Esophagus (tissue), 2 donors: ENCODE measurements around the gene AQP10. TPM values are rescaled to one million over a fixed set of nuclear protein-coding genes. Genes with fewer than 3 reads are reported as not detected.
A peak's percentile ranks its signal among the peaks of the same experiment; 100 is the strongest.

Experiments used
- H3K27ac ChIP-seq, 2 donors: one replicate each; pipeline ENCODE4 v1.5.1; 2013; ENCODE audit warnings: low read depth in 2 of 2, mild to moderate bottlenecking in 2 of 2, inconsistent platforms in 1 of 2, low read length in 1 of 2, moderate library complexity in 1 of 2
- H3K27me3 ChIP-seq, 2 donors: one replicate each; pipeline ENCODE4 v1.6.1; 2013; ENCODE audit warnings: low read length in 2 of 2, control low read depth in 1 of 2, mild to moderate bottlenecking in 1 of 2; ENCODE audit not compliant: insufficient read depth in 2 of 2, control insufficient read depth in 1 of 2
- H3K36me3 ChIP-seq, 2 donors: one replicate each; pipeline ENCODE4 v1.6.1; 2013; ENCODE audit warnings: low read length in 1 of 2; ENCODE audit not compliant: control insufficient read depth in 2 of 2, insufficient read depth in 2 of 2
- H3K4me1 ChIP-seq, 2 donors: one replicate each; pipeline ENCODE4 v1.6.1; 2013; ENCODE audit warnings: low read length in 1 of 2; ENCODE audit not compliant: control insufficient read depth in 2 of 2, insufficient read depth in 2 of 2
- H3K4me3 ChIP-seq, 2 donors: one replicate each; pipeline ENCODE4 v1.5.1; 2013; ENCODE audit warnings: low read length in 2 of 2, mild to moderate bottlenecking in 2 of 2, low read depth in 1 of 2, moderate library complexity in 1 of 2
- H3K9me3 ChIP-seq, 2 donors: one replicate each; pipeline ENCODE4 v1.6.1; 2013; ENCODE audit warnings: mild to moderate bottlenecking in 2 of 2, low read depth in 1 of 2, low read length in 1 of 2, moderate library complexity in 1 of 2; ENCODE audit not compliant: control insufficient read depth in 2 of 2, insufficient read depth in 1 of 2
- WGBS, 2 donors: extraction: QIAGEN DNeasy Blood & Tissue Kit; methylation state at CpG; one replicate each; pipeline ENCODE4 v1.1.7; 2013; 5-methylcytosine and 5-hydroxymethylcytosine counted together
- polyA plus RNA-seq, 2 donors: library from polyadenylated mRNA; stranded (reverse); fragments of 200-250 nt; gene quantifications; one replicate each; pipeline ENCODE4 v1.2.3, GENCODE V29; 2013
- donor health status: healthy with polysubstance abuse.
- donor health status: Bipolar disorder and iron deficiency.

AQP10 gene
- polyA plus RNA-seq, 2 donors = 0.02 TPM; not detected in 1

DNA sequence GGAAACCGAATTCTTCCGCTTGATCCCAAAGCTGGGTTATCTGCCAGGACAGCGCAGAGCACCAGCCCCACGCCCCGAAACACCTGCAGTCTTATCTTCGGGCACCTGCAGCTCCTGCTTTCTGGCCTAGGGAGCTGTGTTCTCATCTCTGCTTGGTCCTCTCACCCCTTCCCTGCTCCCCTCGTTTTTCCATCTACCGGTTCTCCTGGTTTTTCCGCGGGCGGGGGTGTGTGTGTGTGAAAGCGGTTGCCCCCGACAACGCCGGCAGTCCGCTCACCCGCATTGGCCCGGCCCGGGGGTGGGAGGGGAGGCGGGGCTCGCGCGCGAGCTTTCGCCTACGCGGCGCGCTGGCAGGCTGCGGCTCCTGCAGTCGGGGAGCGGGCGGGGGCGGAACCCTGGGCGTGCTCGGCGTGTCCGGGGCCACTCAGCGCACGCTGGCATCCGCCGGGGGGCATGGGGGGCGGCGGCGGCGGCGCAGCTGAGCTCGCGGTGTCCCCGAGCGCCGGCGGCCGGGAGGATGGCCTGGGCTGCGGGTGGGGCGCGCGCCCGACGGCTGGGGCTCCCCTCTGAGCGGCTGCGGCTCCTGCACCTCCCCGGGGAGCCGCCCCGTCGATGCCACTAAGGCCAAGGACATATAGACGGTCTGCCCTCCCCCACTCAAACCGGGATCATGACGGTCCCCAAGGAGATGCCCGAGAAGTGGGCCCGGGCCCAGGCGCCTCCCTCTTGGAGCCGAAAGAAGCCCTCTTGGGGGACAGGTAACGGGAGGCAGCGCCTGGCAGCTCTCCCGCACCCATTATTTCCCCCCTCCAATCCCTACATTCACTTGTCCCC, 7.6 kb downstream of the AQP10 start:
- WGBS, 2 donors = 5 to 9% methylated on average over 35 to 76 of the region's 76 CpGs
- H3K27me3 ChIP-seq = no peaks in the 10 kb centered on the region
- H3K9me3 ChIP-seq = no peaks in the 10 kb centered on the region
- peaks cover 6% of the 10 kb centered on the region in 2 donors for H3K36me3 ChIP-seq
- peak overlapping the region; percentile 57 to 90 for H3K27ac ChIP-seq
- peaks cover 7 to 16% of the 10 kb centered on the region in 2 donors for H3K4me1 ChIP-seq
- H3K4me3 ChIP-seq = peak overlapping the region; percentile 46 to 48

DNA sequence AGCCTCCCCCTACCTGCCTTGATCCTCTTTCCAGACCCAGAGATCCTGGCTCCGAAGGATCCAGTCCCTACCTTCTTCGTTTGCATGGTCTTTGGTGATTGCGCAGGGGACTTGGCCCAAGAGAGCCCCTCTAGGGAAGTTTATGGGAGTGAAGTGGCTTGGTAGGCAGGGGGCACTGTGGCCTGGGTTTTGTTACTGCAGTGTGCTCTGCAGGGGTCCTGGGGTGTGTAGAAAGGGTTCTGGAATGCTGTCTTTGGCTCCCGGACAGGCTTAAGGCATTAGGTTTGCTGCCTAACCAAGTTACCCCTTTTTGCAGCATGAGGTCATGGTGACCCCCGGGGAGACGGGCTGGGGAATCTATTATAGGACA, 8.2 kb downstream of the AQP10 start:
- peak overlapping the region; percentile 57 to 77 for H3K27ac ChIP-seq
- no peaks in the 10 kb centered on the region for H3K27me3 ChIP-seq
- H3K9me3 ChIP-seq = no peaks in the 10 kb centered on the region
- H3K4me1 ChIP-seq = peaks cover 7 to 16% of the 10 kb centered on the region in 2 donors
- peaks cover 6 to 8% of the 10 kb centered on the region in 2 donors for H3K36me3 ChIP-seq
- H3K4me3 ChIP-seq = peak overlapping the region; percentile 1 to 48
- 65 to 71% methylated on average over 6 of the region's 6 CpGs for WGBS, 2 donors

DNA sequence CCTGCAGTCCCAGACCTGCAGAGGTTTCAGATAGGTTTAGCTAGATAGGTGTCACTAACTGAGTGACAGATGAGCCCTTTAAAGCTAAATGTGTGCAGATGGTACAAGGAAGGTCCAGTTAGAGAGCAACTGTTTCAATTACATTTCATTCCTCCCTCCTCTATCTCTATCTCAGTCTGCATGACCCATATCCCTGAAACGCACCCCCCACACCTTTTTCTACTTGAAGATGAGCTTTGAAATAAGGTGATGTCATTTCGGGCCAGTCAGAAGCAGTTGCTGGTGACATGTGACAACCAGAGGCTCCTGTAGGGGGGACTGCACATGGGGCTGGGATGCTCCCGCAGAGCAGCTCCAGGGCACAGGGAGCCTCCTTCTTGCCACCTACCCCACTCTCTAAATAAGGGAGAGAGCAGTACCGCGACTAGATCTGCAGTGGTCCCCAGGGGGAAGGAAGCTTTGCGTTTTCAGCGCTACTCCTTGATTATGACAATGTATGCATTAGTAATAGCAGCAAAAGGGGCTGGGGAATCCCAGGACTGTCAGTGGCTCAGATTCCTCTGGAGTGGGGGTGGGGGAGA, 8.7 kb downstream of the AQP10 start:
- Histone ChIP-seq H3K9me3 (no peaks in the 10 kb centered on the region), H3K36me3 (peaks cover 6 to 11% of the 10 kb centered on the region in 2 donors), H3K4me3 (no peak overlapping the region), H3K27ac (peak overlapping the region in 1 of 2 donors; percentile 1), H3K4me1 (peaks cover 7 to 16% of the 10 kb centered on the region in 2 donors), H3K27me3 (no peaks in the 10 kb centered on the region)
- 81 to 82% methylated on average over 7 of the region's 7 CpGs for WGBS, 2 donors

DNA sequence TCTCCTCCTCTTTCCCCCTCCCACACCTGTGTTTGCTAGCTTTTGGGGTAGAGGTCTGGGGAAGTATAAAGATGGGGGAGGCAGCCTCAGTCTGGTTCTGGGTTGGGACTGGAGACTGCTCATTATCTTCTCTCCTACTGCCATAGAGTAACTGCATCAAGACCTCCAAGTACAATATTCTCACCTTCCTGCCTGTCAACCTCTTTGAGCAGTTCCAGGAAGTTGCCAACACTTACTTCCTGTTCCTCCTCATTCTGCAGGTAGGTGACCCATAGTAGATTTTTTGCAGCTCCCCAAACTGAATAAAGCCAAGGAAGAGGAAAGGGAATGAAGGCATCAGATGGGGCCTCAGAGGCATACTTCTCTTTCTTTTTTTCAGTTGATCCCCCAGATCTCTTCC, 9.8 kb downstream of the AQP10 start:
- Histone ChIP-seq H3K27me3 (no peaks in the 10 kb centered on the region), H3K4me1 (peaks cover 7 to 16% of the 10 kb centered on the region in 2 donors), H3K9me3 (no peaks in the 10 kb centered on the region), H3K36me3 (peaks cover 6 to 11% of the 10 kb centered on the region in 2 donors), H3K27ac (no peak overlapping the region), H3K4me3 (no peak overlapping the region)

DNA sequence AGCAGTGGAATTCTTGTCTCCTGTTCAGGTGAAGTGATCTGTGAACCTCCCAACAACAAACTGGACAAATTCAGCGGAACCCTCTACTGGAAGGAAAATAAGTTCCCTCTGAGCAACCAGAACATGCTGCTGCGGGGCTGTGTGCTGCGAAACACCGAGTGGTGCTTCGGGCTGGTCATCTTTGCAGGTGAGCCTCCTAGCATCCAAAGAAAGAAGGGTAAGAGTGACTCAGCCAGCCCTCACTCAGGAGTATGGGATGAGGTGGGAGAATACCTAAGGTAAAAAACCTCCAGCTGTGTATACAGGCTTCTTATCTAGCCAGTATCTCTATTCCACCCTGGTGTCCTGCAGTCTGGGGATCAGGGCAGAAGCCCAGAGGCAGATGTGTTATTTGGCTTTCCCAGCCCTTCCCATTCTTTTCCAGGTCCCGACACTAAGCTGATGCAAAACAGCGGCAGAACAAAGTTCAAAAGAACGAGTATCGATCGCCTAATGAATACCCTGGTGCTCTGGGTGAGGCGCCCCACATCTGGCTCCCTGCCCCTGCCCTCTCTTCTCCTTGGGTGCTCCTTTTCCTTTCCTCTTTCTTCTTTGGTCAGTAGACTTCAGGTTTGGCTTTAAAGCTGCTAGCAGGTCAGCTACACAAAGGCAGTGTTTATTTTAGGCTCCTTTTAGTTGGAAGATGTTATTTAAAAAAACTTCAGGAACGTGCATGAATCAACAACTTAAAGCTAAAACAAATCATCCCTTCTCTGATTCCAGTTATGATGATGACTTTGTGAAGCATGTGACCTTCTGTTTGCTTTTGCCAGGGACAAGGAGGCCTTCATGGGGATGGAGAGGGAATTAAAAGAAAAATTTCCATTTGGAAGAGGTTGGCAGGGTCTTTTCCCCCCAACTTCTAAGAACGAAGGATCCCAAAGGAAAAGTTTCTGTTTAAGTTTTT, 13.5 kb downstream of the AQP10 start:
- Histone ChIP-seq H3K4me3 (no peak overlapping the region), H3K27me3 (no peaks in the 10 kb centered on the region), H3K36me3 (peaks cover 10 to 11% of the 10 kb centered on the region in 2 donors), H3K27ac (peak overlapping the region; percentile 3 to 54), H3K4me1 (no peaks in the 10 kb centered on the region), H3K9me3 (no peaks in the 10 kb centered on the region)
- 65 to 73% methylated on average over 13 of the region's 13 CpGs for WGBS, 2 donors

DNA sequence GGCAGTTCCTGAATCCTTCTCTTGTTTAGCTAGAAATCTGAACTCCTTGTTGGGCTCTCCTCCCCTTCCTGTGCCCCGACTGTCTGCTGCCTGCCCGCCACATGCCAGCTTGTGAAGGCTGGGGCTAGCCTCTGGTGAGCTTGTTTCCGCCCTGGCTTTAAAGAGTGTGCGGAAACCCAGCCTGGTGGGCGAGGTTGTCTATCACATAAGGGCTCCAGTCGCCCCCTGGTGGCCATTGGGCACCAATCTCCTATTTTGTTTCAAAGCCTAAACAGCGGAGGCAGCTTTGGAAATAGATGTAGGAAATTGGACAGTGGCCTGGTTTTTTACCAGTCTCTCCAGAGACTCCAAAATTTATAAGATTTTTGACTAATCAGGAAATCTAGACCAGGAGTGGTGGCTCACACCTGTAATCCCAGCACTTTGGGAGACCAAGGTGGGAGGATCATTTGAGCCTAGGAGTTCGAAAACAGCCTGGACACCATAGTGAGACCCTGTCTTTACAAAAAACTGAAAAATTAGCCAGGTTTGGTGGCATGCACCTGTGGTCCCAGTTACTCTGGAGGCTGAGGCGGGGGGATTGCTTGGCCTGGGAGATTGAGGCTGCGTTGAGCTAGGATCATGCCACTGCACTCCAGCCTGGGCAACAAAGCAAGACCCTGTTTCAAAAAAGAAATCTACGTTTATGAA, 14.3 kb downstream of the AQP10 start:
- no peaks in the 10 kb centered on the region for H3K4me1 ChIP-seq
- 36 to 39% methylated on average over 11 of the region's 11 CpGs for WGBS, 2 donors
- peak overlapping the region in 1 of 2 donors; percentile 54 for H3K27ac ChIP-seq
- no peaks in the 10 kb centered on the region for H3K9me3 ChIP-seq
- H3K4me3 ChIP-seq = no peak overlapping the region
- no peaks in the 10 kb centered on the region for H3K27me3 ChIP-seq
- peaks cover 10 to 11% of the 10 kb centered on the region in 2 donors for H3K36me3 ChIP-seq

DNA sequence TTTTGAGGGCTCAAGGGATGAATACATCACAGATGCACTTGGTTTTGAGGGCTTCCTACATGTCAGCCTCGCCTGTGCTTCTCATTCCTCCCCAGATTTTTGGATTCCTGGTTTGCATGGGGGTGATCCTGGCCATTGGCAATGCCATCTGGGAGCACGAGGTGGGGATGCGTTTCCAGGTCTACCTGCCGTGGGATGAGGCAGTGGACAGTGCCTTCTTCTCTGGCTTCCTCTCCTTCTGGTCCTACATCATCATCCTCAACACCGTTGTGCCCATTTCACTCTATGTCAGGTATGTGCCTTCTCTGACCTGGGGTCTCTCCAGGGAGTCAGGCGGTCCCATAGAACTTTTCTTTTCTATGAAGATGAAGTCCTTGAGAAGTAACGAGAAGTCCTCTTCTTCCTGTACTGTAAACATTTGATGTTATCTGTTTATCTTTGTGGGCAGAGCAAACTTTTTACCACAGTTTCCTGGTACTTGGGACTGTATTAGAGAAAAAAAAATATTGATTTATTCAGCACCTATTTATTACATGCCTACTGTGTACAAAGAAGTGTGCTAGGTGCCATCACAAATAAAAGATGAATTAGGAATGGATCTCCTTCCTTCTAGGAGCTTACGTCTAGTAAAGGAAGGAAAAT, 16.5 kb downstream of the AQP10 start:
- Histone ChIP-seq H3K27ac (peak overlapping the region in 1 of 2 donors; percentile 60), H3K9me3 (no peaks in the 10 kb centered on the region), H3K36me3 (peaks cover 7 to 10% of the 10 kb centered on the region in 2 donors), H3K4me3 (no peak overlapping the region), H3K4me1 (no peaks in the 10 kb centered on the region), H3K27me3 (no peaks in the 10 kb centered on the region)
- 81 to 89% methylated on average over 8 of the region's 8 CpGs for WGBS, 2 donors

DNA sequence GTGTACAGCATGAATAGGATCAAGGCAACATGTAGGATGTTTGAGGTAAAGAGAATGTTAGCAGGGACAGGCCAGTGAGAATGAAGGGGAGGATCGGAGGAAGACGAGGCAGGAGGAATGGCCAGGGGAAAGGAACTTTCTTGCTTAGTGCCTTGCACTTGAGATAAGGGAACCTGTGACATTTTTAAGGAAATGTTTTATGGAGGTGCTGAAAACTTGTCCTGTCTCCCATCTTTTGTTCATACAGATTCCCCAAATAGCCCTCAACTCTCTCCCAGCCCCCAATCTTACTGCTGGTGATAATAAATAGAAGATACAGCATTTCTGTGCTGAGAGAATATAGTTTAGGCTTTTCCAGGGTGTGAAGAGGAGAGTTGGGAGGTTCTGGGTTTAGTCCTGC, 18.0 kb downstream of the AQP10 start:
- H3K27ac ChIP-seq = no peak overlapping the region
- WGBS, 2 donors = 95 to 99% methylated on average over 2 of the region's 2 CpGs
- no peak overlapping the region for H3K4me3 ChIP-seq
- H3K27me3 ChIP-seq = no peaks in the 10 kb centered on the region
- H3K4me1 ChIP-seq = peaks cover 0 to 2% of the 10 kb centered on the region in 2 donors
- H3K9me3 ChIP-seq = no peaks in the 10 kb centered on the region
- H3K36me3 ChIP-seq = peaks cover 4 to 17% of the 10 kb centered on the region in 2 donors
